ENCODE results near the gene CYP4X1.
"Not testable (repeated sequence)": the region's sequence is repeated elsewhere in the genome, so short reads cannot be mapped to it uniquely, and the experiment has no call there.

The CYP4X1 gene, protein sequence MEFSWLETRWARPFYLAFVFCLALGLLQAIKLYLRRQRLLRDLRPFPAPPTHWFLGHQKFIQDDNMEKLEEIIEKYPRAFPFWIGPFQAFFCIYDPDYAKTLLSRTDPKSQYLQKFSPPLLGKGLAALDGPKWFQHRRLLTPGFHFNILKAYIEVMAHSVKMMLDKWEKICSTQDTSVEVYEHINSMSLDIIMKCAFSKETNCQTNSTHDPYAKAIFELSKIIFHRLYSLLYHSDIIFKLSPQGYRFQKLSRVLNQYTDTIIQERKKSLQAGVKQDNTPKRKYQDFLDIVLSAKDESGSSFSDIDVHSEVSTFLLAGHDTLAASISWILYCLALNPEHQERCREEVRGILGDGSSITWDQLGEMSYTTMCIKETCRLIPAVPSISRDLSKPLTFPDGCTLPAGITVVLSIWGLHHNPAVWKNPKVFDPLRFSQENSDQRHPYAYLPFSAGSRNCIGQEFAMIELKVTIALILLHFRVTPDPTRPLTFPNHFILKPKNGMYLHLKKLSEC

DNA sequence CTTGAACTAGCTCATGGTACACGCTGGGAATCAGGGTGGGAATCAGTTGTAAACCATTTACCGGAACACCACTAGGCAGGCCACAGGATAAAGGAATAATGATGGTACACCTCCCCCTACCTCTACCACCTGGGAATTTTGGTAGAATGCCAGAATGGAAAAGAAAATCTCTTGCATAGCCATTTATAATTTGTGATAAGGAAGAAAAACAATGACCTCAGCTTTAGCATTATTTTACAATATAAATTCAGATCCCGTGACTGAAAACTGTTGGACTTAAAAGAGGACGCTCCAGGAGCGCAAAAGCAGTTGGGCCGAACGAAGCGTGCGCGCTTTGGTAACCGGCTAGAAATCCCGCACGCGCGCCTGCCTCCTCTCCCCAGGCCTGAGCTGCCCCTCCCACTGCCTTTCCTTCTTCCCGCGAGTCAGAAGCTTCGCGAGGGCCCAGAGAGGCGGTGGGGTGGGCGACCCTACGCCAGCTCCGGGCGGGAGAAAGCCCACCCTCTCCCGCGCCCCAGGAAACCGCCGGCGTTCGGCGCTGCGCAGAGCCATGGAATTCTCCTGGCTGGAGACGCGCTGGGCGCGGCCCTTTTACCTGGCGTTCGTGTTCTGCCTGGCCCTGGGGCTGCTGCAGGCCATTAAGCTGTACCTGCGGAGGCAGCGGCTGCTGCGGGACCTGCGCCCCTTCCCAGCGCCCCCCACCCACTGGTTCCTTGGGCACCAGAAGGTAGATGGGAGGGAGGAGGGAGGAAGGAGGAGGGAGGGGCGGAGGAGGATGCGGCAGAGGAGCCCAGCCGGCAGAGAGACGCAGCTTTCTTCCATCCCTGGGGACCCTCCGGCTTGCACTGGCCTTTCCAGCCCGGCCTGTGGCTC is at the start of gene CYP4X1:
Gene CYP4X1 (plus strand): TSS at position 402 of the 873 bp plus-strand sequence. CDS start 149 bp downstream, at position 551.
- no peak for DNase-seq (ENCODE audit: low read depth)

DNA sequence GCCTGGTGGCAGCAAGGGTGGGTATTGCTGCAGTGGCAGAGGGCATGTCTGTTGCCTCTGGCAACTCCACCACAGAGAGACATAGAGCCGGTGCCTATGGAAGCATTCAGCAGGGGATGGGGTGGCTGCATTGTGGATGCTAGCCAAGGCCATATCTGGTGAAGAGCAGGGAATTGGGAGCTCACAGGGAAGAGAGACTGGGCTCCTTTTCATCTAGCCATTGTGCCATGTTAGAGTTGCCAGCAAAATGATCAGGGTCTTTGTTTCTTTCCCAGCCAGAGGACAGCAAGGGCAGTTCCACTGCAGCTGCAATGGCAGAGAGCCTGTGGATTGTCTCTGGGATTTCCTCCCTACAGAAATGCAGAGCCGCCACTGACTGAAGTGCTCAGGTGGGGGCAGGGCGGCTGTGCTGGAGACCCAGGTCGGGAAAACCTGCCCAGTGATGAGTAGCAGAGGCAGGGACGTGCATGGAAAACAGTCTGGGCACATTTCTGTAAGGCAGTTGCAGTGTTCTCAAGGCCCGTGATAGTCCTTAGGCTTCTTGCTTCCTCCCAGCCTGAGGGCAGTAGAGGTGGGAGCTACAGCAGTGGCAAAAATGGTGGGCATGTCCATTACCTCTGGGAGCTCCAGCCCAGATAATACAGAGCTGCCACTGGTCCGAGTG is 40.2 kb upstream of the CYP4X1 start:
- no peak for DNase-seq (ENCODE audit: low read depth)

DNA sequence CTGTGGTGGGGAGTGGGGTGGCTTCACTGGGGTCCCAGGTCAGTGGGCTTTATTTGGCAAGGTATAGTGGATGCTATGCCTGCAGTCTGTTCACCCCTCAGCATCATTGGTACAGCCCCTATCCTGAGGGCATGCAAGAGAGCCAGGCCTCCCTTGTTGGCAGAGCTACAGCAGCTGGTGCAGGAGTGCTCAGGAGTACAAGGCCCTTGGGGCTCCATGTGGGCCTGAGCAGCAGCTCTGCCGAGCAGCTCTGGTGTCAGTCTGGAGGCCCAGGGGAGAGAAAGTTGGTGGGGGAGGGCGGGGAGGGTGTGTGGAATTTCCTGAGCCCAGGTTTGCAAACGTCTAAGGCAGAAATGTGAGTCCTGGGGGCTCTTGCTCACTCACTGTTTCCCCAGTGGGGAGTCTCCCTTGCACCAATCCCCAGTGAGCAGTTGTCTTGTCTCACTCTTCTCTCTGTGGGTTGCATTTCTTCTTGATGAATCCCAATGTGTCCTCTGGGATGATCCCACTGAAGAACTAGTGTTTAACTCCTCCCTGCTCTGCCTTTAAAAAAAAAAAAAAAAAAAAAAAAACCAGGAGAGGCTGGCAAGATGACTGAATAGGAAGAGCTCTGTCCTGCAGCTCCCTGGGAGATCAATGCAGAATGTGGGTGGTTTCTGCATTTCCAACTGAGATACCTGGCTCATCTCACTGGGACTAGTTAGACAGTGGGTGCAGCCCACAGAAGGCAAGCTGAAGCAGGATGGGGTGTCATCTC is 39.5 kb upstream of the CYP4X1 start:
- DNase-seq (ENCODE audit: low read depth): no peak

DNA sequence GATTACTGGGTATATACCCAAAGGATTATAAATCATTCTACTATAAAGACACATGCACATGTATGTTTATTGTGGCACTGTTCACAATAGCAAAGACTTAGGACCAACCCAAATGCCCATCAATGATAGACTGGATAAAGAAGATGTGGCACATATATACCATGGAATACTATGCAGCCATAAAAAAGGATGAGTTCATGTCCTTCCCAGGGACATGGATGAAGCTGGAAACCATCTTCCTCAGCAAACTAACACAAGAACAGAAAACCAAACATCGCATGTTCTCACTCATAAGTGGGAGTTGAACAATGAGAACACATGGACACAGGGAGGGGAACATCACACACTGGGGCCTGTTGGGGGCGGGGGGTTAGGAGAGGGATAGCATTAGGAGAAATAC is 32.9 kb upstream of the CYP4X1 start:
- DNase-seq (ENCODE audit: low read depth): not testable (repeated sequence)

DNA sequence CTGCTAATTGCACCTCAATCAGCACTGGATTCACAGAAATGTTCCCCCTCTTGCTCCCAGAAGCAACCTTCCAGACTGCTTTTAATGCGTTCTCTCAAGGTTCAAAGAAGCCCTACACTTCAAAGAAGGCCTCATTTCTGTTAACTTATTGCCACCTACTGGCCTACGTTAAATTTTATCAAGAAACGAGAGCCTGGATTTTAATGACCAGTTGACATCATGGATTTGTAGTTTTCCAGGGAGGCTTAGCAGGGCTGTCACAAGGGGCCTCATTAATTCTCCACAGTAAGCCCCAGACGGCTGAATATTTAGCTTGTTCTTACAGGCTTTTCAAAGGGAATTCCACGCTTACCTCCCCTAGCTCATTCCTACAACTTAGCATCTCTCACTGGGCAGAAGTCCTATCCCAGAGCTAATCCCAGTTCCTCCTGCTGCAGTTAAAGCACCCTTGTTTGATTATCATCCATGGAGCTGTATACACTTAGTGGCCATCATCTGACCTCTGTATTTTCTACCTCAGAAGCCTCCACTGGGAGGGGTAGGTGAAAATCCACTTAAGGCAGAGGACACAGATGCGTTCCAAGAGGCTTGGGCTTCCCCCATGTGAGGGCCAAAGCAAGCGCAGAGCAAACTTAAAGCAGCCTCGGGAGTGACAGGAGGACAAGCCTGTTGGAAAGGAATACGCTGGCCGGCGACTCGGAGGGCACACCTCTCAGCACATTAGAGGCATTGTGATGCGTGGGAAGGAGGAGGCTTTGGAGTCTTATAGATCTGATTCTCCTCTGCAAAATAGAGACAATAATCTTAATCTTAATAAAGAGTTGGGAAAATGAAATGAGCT is 32.2 kb upstream of the CYP4X1 start:
- no peak for DNase-seq (ENCODE audit: low read depth)

DNA sequence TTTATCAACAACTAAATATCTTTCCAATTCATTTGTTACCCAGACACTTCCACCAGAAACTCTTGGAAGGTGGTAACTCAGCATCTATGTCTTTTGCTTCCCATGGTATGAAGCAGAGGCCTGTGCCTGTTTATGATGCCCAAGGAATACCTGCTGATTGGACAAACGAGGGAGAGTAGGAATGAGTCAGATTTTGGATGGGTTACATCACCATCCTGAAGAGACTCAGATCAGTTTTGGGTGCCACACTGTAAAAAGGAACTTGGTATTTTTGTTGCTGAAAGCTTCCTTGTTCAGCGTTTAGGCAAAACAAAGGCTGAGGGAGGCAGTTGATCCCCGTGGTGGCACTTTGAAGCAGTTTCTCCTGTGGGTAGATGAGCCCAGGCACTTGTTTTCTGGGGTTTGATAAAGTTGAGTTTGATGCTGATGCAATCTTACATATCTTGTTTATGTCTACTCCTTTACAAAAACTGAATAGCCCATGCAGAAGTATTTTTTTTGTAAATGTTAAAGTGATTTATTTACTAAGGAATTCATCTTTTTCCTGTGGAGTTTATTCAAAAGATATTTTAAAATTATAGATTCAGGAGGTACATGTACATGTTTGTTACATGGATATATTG is 26.7 kb upstream of the CYP4X1 start:
- DNase-seq (ENCODE audit: low read depth): no peak

DNA sequence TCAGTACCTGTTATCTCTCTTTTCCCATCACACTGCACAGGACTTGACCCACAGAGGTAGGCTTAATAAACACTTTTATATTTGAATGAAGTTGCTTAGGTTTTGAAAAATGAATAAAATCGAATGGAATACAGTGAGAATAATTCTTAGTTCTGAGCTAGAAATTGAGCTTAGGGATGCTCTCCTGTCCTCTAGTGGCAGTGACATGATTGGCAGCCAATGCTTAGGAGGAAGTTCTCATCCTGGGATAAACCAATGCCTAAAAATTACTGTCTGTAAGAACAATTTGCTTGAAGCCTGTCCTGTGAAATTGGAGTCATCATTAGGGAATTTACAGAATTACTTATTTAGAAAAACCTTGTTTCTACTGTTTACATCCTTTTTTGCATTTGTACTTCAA is 21.3 kb upstream of the CYP4X1 start:
- DNase-seq (ENCODE audit: low read depth): no peak

DNA sequence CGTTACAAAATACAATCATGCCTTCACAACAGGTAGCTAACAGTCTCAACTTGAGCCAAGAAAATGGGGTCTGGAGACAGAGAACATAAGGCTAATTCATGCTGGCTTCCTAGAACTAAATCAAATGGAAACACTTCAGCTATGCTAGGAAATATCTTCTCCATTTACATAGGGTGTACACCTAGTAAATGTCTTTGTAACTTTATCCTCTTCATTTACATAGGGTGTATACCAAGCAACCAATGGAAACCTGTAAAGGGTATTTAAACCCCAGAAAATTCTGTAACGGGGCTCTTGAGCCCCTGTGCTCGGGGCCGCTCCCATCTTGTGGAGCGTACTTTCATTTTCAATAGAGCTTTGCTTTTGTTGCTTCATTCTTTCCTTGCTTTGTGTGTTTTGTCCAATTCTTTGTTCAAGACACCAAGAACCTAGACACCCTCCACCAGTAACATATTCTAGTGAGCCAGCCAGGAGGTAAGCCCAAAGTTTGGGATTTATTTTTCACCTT is 19.5 kb upstream of the CYP4X1 start:
- DNase-seq (ENCODE audit: low read depth): no peak

DNA sequence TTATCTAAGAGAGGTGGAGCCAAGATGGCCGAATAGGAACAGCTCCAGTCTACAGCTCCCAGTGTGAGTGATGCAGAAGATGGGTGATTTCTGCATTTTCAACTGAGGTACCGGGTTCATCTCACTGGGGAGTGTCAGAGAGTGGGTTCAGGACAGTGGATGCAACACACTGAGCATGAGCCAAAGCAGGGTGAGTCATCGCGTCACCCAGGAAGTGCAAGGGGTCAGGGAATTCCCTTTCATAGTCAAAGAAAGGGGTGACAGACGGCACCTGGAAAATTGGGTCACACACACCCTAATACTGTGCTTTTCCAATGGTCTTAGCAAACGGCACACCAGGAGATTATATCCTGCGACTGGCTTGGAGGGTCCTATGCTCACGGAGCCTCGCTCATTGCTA is 17.0 kb upstream of the CYP4X1 start:
- not testable (repeated sequence) for DNase-seq (ENCODE audit: low read depth)

DNA sequence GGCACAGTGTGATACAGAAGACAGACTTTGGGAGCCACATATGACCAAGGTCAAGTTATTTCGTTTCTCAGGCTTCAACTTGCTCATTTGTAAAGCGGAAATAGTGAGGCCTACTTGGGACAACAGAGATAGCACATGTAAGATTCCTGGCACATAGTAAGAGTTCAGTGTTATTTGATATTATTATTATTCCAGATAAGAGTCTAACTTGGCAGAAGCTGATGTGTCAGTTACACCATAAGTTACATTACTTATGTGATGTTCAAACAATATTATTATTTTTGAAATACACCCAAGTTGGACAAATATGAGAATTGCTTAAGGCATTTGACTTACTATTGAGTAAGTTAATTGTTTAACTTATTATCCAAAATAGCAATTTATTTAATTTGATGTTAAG is 10.2 kb upstream of the CYP4X1 start:
- DNase-seq (ENCODE audit: low read depth): no peak

DNA sequence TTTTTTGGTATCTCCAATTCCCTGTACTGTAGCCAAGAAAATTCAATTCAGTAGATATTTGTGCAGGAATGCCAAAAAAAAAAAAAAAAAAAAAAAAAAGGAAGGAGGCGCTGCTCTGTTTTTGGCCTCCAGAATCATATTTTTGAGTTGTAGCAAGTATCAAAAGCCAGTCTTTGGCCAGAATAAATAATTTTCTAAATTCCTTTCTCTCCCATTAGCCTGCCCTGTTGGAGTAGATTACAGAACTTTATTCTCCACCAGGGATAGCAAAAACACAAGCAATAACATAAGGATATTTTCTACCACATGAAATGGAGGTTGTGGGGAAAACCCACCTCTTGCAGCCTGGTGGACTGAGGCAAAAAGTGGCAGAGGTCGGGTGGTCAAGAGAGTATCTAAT is 2.4 kb upstream of the CYP4X1 start:
- no peak for DNase-seq (ENCODE audit: low read depth)

DNA sequence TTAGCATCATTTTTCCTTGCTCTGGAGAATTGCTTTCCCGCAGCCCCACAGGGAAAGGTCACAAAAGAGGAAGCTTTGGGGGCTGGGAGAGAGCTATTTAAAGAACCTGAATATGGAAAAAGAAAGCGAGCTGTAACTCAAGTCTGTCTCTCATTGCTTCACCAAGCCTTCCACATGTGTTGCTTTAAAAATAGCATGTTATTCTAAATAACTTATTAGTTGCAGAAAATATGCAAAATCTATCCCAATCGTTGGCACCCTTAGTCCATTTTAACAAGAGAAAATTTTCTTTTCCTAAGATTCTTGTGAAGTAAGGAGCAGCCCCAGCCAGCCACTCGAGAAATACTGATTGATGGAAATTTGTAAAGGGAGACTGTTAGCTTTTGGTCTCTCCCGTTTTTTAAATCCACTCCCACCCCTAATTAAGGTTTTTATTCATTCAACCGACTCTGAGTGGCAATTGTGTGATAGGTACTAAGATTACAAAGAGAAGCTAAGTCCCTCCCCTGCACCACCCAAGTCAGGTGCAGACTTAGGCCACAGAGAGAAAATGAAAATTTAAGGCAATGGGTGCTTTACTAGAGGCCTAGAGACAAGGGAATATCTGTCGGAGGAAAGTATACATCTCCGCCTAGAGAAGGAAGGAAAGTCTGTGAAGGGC is 802 bp downstream of the CYP4X1 start:
- no peak for DNase-seq (ENCODE audit: low read depth)

DNA sequence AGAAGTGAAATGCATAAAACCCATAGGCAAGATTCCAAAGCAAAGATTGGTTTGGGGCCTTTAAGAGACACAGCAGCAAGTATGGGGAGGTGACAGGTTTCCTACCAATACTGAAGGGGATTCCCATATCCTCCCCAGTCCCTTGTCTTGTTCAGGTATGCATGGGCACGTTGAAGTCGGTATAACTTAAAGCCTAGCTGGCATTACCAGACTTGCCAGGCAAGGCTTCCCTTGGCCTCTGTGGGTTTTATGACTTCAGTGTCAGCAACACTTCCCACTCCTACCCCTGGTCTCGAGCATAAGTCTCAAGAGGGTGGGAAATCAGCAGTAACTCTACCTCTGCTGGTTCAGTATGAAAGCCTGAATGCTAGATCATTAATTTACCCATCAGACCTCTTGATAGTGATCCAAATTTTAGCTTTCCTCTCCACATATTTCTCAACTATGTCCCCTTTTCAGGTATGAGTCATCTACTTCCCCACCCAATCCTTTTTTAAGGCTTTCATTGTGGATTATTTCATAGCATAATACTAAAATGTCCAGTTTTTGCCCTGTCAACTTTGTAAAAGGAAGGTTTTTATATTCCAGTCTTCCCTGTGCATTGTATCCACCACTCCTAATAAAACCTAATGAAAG is 6.8 kb downstream of the CYP4X1 start:
- no peak for DNase-seq (ENCODE audit: low read depth)

DNA sequence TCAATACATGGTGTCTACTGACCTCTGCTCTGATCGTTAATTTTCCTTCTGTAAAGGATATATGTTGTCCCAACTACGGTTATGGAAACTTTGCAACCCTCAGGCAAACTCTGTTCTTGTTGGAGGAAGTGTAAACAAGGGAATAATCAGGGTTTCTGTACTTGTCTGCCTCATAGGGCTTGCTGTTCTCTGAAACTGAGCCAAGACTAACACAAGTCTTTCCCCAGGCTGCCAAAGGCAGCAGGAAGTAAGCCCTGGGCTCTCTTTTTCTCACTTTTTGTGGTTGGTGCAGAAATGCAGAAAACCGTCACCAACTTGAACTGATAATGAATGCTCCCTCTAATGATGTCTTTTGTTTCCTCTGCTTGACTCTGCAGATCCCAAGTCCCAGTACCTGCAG is 7.6 kb downstream of the CYP4X1 start:
- no peak for DNase-seq (ENCODE audit: low read depth)

DNA sequence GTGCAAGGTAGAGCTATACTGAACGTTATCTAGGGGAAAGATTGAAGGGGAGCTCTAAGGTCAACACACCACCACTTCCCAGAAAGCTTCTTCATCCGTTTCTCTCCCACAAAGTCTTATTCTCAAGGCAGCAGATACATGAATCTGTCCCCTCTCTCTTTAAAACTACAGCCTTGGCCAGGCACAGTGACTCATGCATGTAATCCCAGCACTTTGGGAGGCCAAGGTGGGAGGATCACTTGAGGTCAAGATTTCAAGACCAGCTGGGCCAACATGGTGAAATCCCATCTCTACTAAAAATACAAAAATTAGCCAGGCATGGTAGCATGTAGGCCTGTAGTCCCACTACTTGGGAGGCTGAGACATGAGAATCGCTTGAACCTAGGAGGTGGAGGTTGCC is 8.1 kb downstream of the CYP4X1 start:
- no peak for DNase-seq (ENCODE audit: low read depth)

DNA sequence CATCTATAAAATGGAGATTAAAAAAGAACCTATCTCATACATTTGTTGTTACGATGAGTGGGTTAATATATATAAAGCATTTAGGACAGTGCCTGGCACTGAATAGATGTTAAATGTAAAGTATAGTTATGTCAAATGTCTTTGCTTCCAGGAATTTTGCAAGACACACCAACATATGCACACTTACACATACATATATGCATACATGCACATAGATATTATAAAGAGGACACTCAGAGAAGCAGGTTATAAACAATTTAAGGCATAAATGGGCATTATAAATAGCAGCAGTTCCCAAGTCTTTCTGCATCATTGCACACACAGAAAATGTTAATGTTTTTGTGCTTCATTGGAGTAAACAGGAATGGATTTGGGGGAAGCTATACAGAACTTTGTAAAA is 13.3 kb downstream of the CYP4X1 start:
- DNase-seq (ENCODE audit: low read depth): no peak

DNA sequence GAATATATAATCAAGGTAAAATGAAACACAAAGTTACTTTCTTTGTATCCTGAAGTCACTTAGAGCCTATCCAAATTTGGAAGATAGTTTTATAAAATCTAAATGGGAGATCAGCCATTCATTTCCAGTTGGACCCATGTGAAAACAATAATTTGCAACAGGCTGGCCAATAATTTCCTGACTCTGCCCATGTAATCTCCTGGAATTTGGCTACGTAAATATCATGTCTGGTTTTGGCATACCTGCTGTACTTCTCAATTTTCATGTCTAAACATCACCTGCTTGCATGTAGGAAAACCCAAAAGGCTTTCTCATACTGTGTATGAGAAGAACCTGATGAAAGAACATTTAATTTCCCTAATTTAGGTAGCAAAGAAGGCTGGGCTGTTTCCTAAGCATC is 35.9 kb downstream of the CYP4X1 start:
- DNase-seq (ENCODE audit: low read depth): no peak

DNA sequence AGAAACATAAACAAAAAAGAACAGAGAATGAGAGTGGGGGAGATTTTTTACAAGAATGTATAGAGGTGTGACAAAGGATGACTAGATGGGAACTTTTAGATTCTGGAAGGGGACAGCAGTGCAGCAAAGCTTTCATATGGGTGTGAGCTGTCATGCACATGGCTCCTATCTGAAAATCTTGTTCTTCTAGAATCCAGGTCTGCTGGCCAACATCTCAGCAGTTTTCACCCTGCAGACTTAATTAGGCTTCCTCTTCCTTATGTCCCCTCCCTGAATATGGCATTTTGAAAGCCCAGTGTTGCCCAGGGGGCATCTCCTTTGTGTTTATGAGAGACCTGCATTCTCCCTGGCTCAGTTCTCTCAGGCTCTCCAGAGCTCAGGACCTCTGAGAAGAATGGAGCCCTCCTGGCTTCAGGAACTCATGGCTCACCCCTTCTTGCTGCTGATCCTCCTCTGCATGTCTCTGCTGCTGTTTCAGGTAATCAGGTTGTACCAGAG is 43.7 kb downstream of the CYP4X1 start, which contains the start of gene CYP4Z1:
Gene CYP4Z1 (plus strand): TSS at position 135 of the 498 bp plus-strand sequence. CDS start 260 bp downstream, at position 395.
- DNase-seq (ENCODE audit: low read depth): no peak

DNA sequence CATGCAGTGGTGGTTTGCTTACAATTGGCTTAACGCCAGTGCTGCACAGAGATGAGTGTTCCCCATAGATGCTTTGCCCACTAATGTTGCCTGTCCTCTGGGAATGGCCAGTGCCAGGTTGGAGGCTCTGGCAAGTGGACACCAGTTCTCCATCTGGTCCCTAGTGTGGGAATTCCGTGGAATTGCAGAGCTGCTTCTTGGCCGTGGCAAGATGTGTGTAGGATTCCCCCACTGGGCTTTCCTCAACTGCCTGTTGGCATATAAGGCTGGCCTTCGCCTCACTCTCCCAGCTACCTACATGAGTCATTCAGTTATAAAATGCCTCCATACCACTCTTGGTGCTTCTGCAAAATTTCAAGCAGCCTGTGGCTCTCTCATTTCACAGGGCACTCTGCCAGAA is 45.6 kb downstream of the CYP4X1 start:
- not testable (repeated sequence) for DNase-seq (ENCODE audit: low read depth)

All from stimulated activated CD8-positive, alpha-beta memory T cell treated with anti-CD3 and anti-CD28 coated beads, Interleukin-12 subunit alpha, Interleukin-12 subunit beta, amount 100 ng/mL, for 4 hours (primary cell).